A673 (cell line): Measurements from ENCODE around the gene IQCM.
"Not testable (repeated sequence)": the region's sequence is repeated elsewhere in the genome, so short reads cannot be mapped to it uniquely, and the experiment has no call there.

ENCODE experiments used
- EZH2 ChIP-seq: fragments of 200-600 bp; sonication (generic); IDR thresholded peaks from 2 replicates; pipeline ENCODE4 v1.6.1; 2017; ENCODE audit warnings: borderline replicate concordance, low read depth, mild to moderate bottlenecking, mixed read lengths, antibody characterized with exemption, low read length; ENCODE audit not compliant: poor library complexity, severe bottlenecking
- TF ChIP-seq, protein P1 (sequence below): fragments of 300-800, 200-600 bp; sonication (generic); conservative IDR thresholded peaks from 2 replicates; pipeline ENCODE4 v1.5.1; 2017; ENCODE audit warnings: low read depth, mild to moderate bottlenecking, antibody characterized with exemption, low read length, moderate library complexity, mixed read lengths

DNA sequence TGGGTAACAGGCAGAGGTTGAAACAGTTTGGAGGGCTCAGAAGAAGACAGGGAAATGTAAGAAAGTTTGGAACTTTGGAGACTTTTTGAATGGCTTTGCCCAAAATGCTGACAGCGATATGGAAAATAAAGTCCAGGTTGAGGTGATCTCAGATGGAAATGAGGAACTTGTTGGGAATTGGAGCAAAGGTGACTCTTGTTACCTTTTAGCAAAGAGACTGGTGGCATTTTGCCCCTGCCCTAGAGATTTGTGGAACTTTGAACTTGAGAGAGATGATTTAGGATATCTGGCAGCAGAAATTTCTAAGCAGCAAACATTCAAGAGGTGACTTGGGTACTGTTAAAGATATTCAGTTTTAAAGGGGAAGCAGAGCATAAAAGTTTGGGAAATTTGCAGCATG is 308.3 kb downstream of the IQCM start:
- TF ChIP-seq, protein P1, sequence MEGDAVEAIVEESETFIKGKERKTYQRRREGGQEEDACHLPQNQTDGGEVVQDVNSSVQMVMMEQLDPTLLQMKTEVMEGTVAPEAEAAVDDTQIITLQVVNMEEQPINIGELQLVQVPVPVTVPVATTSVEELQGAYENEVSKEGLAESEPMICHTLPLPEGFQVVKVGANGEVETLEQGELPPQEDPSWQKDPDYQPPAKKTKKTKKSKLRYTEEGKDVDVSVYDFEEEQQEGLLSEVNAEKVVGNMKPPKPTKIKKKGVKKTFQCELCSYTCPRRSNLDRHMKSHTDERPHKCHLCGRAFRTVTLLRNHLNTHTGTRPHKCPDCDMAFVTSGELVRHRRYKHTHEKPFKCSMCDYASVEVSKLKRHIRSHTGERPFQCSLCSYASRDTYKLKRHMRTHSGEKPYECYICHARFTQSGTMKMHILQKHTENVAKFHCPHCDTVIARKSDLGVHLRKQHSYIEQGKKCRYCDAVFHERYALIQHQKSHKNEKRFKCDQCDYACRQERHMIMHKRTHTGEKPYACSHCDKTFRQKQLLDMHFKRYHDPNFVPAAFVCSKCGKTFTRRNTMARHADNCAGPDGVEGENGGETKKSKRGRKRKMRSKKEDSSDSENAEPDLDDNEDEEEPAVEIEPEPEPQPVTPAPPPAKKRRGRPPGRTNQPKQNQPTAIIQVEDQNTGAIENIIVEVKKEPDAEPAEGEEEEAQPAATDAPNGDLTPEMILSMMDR, result not testable (repeated sequence)
- TF ChIP-seq EZH2, result not testable (repeated sequence)
